GM18861 (cell line): ENCODE results near the gene ROR2.
"Not testable (repeated sequence)": the region's sequence is repeated elsewhere in the genome, so short reads cannot be mapped to it uniquely, and the experiment has no call there.

Experiments
- ATAC-seq: cut with Tn5 transposase; IDR thresholded peaks from one replicate; pipeline ENCODE4 v1.9.1; 2021; ENCODE audit not compliant: unreplicated experiment

The ROR2 gene

DNA sequence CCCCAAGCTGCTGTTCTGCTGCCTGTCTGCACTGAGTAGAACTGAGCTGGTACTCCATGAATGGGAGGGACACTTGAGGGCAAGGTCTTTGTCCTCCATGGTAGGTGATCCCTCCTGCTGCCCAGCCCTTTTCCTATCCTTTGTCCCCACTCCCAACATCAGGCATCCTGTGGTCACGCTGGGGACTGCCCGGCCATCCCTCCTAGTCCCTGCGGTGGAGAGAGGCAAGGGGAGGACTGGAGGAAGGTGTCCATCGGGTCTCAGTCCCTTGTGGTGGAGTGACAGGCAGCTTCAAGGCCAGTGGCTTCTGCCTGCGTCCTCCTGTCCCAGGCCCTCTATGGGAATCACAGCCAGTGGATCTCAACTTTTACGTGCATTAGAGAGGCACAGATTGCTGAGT lies 25.9 kb downstream of the ROR2 start:
- no peak for ATAC-seq

DNA sequence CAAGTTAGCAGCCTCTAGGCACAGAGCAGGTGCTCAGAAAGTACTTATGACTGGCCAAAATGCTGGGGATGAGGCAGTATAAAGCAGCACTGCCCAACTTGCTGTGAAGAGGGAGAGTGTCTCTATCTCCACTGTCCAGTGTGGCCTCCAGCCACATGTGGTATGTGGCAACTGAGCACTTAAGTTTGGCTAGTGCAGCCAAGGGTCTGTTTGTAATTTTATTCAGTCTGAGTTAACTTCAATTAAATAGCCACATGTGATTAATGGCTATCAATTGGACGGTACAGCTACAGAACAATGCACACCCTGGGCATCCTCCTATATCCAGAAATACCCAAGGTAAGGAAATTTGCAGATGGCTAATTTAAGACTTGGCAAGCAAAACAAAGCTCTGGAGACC lies 26.9 kb downstream of the ROR2 start:
- ATAC-seq, result no peak

- no peak for ATAC-seq
Measured at GRCh38 chr9:91921371-91921770, 28.7 kb downstream of the ROR2 start.

DNA sequence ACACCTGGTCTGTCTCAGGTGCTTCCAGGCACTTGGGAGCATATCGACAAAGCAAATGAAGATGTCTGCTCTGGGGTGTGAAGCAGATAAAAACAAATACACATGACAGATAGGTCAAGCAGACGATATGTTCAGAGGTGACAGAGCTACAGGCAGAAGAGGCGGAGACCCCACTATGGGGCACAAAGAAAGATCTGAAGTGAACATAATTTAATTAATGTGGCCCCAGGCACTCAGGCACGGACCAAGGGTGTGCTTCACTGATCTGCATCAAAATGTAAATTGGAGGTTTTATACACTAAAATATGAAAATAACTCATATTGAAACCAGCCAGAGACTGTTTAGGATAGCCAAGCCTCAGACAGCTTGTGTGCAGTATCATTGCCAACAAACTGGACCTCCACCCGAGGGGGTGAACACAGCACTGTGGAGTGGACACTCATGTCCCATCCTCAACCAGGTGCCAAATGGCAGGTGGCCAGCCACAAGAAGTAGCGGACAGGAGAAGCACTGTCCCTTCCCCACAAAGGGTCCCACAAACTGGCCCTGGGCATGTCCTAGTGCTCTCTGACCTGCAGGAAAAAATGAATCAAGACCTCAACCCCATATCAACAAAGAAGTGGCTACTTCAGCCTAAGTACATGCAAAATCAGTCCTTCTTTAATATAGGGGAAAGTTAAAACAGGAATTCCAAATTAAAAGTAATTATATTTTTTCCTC lies 29.2 kb downstream of the ROR2 start:
- no peak for ATAC-seq

GRCh38 chr9:91919621-91920020 lies 30.4 kb downstream of the ROR2 start:
- no peak for ATAC-seq

DNA sequence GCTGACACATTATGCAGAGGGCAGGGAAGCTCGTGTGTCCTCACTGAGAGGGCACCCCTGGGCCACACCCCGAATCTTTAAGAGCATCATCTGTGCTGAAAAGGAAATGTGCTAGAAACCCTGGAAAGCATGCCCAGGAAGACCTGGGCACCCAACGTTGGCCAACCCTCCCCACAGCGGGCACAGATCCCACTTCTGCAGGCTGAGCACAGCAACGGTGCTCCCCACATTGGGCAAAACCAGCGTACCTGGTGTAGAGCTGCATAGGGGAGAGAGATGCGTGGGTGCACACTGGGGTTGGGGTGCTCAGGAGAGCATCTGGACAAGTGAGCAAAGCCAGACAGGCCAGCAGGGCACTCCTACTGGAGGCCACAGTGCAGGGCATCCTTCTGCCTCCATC lies 32.6 kb downstream of the ROR2 start:
- no peak for ATAC-seq

DNA sequence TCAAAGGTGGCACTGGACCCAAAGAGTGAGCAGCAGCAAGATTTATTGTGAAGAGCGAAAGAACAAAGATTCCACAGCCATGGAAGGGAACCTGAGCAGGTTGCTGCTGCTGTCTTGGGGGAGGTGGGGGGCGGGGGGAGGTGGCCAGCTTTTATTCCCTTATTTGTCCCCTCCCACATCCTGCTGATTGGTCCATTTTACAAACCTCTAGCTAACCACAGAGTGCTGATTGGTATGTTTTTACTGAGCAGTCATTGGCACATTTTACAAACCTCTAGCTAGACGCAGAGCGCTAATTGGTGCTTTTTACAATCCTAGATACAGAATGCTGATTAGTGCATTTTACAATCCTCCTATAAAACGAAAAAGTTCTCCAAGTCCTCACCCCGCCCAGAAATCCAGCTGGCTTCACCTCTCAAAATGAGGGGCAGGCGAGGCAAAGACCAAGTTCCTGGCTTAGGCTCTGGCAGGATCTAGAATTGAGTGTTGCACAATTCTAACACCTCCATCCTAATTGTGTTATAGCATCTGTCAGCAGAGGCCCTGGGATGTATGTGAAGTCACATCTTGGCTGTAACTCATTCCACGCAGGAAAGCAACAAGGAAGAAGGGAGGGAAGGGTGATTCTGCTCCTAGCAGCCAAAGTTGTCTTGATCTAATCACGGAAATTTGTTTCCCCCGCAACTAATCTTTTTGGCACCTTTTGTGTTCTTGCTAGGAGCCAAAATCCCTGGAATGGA lies 34.3 kb downstream of the ROR2 start:
- no peak for ATAC-seq

DNA sequence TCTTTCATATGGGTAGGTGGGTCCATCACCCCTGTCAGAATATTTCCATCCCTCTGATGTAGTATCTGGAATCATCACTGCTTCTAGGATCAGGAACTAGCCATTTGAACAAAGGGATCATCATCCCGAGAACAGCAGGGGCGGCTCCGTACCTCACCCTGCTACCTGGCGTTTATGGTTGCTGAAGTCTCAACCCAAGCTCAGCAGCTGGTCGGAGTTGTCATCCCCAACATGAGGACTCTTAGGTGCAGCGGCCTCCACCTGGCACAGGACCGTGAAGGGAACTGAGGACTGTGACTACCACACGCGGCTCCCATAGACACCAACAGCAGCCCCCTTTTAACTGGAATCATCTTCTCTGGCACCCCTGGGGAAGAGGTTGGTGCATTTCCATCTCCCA lies 35.1 kb downstream of the ROR2 start:
- ATAC-seq, result no peak

DNA sequence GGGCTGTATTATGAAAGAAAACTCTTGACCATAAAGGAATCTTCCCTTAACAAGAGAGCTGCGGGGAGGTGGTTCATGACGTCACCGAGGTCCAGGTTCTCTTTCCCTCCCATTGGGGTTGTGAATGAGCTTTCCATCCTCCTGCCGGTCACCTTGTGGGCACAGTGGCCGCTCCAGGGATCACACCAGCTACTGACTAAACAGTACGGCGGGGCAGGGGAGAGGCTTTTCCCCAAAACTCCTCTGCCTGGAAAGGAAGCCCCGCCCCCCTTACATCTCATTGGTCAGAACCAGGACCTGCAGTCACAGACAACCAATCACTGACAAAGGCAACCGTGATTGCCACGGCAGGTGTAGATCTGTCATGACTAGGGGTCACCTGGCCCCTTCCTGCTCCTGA lies 35.6 kb downstream of the ROR2 start:
- ATAC-seq, result no peak

DNA sequence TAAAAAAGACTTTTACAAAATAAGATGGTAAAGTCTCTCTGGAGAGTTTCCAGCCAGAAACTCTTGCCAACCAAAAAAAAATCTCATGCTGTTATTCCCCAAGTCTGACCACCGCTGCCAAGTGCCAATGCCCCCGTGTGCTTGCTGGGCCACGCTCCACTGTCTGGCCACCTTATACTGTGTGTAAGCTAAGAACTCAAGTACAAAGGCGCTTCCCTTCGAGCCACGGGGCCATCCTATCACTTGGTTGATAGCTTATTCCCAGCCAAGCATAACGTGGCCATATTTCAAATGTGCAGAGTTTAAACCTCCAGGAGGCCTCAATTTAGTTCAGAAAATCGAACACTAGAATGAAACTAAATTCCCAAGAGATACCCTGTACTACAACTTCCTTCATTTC lies 36.0 kb downstream of the ROR2 start:
- no peak for ATAC-seq

DNA sequence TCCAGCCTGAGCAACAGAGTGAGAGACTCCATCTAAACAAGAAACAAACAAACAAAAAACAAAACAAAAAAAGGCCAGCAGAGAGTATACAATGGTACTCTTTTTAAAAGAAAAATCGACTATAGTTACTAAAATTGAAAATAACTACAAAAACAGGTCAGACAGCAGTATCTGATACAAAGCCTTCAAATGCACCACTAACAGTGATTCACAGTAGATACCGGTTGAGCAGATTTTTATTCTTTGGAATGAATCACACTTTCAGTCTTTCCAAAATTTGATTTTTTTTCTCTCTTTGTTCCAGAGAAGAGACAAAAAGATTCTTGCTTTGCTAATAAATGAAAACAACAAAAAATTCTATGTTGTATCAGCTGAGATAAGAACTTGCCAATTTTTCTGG lies 36.9 kb downstream of the ROR2 start:
- no peak for ATAC-seq

DNA sequence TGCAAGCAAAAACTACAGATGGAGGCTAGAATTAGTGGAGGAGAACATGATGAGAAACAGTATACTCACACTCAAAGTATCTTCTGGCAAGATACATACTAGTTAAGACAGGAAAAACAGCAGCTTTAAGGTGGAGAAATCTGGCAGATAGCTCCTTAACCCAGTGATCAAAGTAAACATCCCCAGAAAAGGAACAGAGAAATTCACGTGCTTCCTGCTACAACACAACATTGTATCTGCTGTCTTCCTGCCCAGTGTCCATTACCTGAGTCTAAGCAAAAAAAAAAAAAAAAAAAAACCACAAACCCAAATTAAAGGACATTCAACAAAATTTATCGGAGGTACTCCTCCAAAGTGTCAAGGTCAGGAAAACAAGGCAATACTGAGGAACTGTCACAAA lies 38.4 kb downstream of the ROR2 start:
- ATAC-seq, result no peak

- ATAC-seq, result not testable (repeated sequence)
Measured at GRCh38 chr9:91909256-91909655, 40.8 kb downstream of the ROR2 start.

- ATAC-seq, result no peak
Measured at GRCh38 chr9:91908746-91909145, 41.3 kb downstream of the ROR2 start.

DNA sequence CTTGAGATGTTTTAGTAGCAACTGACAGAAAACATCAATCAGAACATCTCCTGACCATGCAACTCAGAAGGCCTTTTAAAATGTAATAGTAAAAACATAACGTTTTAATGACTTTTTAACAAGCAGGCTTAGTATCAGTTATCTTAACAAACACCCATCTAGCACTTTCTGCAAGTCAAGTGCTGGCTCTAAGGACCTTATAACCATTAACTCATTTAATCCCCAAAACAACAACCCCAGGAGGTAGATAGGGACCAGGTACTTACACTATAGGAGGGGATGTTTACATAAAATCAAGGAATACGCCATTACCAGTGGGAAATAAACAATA lies 41.8 kb downstream of the ROR2 start:
- ATAC-seq, result no peak

- no peak for ATAC-seq
Measured at GRCh38 chr9:91907484-91908292, 42.3 kb downstream of the ROR2 start.

GRCh38 chr9:91905991-91906469 lies 44.0 kb downstream of the ROR2 start:
- no peak for ATAC-seq

DNA sequence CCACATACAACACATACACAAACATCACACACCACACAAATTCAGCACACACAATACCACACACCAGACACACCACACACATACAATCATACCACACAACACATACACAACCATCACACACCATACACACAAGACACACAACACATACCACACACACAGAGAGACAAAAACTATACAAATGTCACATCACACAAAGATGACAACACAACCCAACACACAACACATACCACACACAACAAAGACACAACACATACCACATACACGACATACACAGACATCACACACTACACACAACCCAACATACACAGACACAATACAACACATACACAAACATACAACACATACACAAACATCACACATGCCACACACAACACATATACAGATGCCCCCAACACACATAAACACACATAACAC lies 44.8 kb downstream of the ROR2 start:
- no peak for ATAC-seq

DNA sequence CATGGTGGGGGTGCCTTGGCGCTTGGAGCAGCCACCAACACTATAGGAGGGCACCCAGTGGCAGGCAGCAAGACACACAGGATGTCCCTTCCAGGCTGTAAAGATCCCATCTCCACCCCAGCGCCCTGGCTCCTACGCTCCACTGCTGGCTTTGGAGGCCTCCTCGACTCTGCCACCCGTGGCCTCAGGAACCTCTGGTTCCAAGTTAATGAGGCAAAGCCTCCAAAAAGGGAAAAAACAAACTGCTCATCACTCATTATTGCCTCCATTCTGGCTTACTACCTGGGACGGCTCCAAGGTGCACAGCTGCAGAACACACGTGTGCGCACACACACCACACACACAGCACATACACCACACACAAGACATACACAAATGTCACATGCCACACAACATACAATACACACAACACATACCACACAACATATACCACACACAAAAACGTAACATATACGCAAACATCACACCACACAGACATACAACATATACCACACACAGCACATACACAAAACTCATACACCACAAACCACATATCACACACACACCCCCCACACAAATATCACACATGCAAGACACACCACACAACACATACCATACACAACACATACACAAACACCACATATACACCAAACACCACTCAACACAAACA lies 45.3 kb downstream of the ROR2 start:
- no peak for ATAC-seq

- no peak for ATAC-seq
Measured at GRCh38 chr9:91903126-91903911, 46.7 kb downstream of the ROR2 start.
